WTC11 (cell line): ENCODE measurements around the gene MMS19. TPM values are rescaled to one million over a fixed set of nuclear protein-coding genes. Genes with fewer than 3 reads are reported as not detected.
A peak's percentile ranks its signal among the peaks of the same experiment; 100 is the strongest.

Experiments
- ATAC-seq: fragments of 200-7000 bp; cut with Tn5 transposase; 2 replicates; pipeline ENCODE4 v1.10.0; 2021; ENCODE audit warnings: mild to moderate bottlenecking, moderate library complexity
- CTCF ChIA-PET: fragments of 300-600 bp; sonication (Branson Sonifier 250); formaldehyde crosslinking; loops from one replicate; lab custom pipeline; 2021; ENCODE audit warnings: antibody characterized with exemption; lab: Charles Lee
- POLR2A ChIA-PET: fragments of 350-600 bp; sonication (Branson Sonifier 250); formaldehyde crosslinking; loops from one replicate; lab custom pipeline; 2021; ENCODE audit warnings: antibody characterized with exemption; lab: Charles Lee
- DNase-seq: peaks from one replicate; pipeline ENCODE4 v3.0.0; 2021; ENCODE audit warnings: low spot score
- H3K27ac Mint-ChIP-seq: 2 replicates; pipeline ENCODE4 v1.8.0; 2021; ENCODE audit warnings: mixed read lengths
- H3K27me3 Mint-ChIP-seq: 2 replicates; pipeline ENCODE4 v1.8.0; 2021; ENCODE audit warnings: low read depth, mild to moderate bottlenecking, moderate library complexity, mixed read lengths
- H3K36me3 Mint-ChIP-seq: 2 replicates; pipeline ENCODE4 v1.8.0; 2021; ENCODE audit warnings: mixed read lengths
- H3K4me1 Mint-ChIP-seq: 2 replicates; pipeline ENCODE4 v1.8.0; 2022; ENCODE audit warnings: mixed read lengths
- H3K4me3 Mint-ChIP-seq: 2 replicates; pipeline ENCODE4 v1.8.0; 2021; ENCODE audit warnings: mild to moderate bottlenecking, moderate library complexity, mixed read lengths
- H3K9me3 Mint-ChIP-seq: 2 replicates; pipeline ENCODE4 v1.8.0; 2021; ENCODE audit warnings: mixed read lengths
- AFF4 ChIP-seq: sonication (generic); formaldehyde crosslinking; IDR thresholded peaks from 2 replicates; pipeline ENCODE4 v1.8.1; 2023; ENCODE audit warnings: mild to moderate bottlenecking, missing genetic modification reagents, borderline replicate concordance
- ATF6 ChIP-seq: sonication (generic); formaldehyde crosslinking; IDR thresholded peaks from 2 replicates; pipeline ENCODE4 v1.8.1; 2023; ENCODE audit warnings: mild to moderate bottlenecking, missing genetic modification reagents
- CBFB ChIP-seq: sonication (generic); formaldehyde crosslinking; IDR thresholded peaks from 2 replicates; pipeline ENCODE4 v1.8.1; 2022; ENCODE audit warnings: mild to moderate bottlenecking, low read depth, missing genetic modification reagents
- E2F4 ChIP-seq: sonication (generic); formaldehyde crosslinking; IDR thresholded peaks from 2 replicates; pipeline ENCODE4 v1.8.1; 2022; ENCODE audit warnings: low read depth, mild to moderate bottlenecking, moderate library complexity, missing genetic modification reagents, borderline replicate concordance
- FOXJ3 ChIP-seq: sonication (generic); formaldehyde crosslinking; IDR thresholded peaks from 2 replicates; pipeline ENCODE4 v1.9.0; 2021; ENCODE audit warnings: missing genetic modification reagents, mild to moderate bottlenecking, borderline replicate concordance
- GRHL2 ChIP-seq: fragments of 250-450 bp; sonication (Bioruptor Pico); IDR thresholded peaks from 2 replicates; pipeline ENCODE4 v1.8.0; 2022; ENCODE audit warnings: mild to moderate bottlenecking, moderate library complexity; ENCODE audit not compliant: insufficient replicate concordance, severe bottlenecking
- IRF2 ChIP-seq: sonication (generic); formaldehyde crosslinking; IDR thresholded peaks from 2 replicates; pipeline ENCODE4 v1.8.0; 2022; ENCODE audit warnings: low read depth, missing genetic modification reagents, borderline replicate concordance
- JAZF1 ChIP-seq: fragments of 250-450 bp; sonication (Bioruptor Pico); IDR thresholded peaks from 2 replicates; pipeline ENCODE4 v1.9.0; 2021; ENCODE audit warnings: moderate library complexity, mild to moderate bottlenecking, inconsistent platforms
- KAT7 ChIP-seq: sonication (generic); formaldehyde crosslinking; IDR thresholded peaks from 2 replicates; pipeline ENCODE4 v1.8.1; 2023; ENCODE audit warnings: missing genetic modification reagents, mild to moderate bottlenecking, borderline replicate concordance
- NFE2L1 ChIP-seq: sonication (generic); formaldehyde crosslinking; IDR thresholded peaks from 2 replicates; pipeline ENCODE4 v1.8.1; 2023; ENCODE audit warnings: missing genetic modification reagents
- NR2C2 ChIP-seq: sonication (generic); formaldehyde crosslinking; IDR thresholded peaks from 2 replicates; pipeline ENCODE4 v1.8.0; 2022; ENCODE audit warnings: mild to moderate bottlenecking, missing genetic modification reagents
- PRDM15 ChIP-seq: sonication (generic); formaldehyde crosslinking; IDR thresholded peaks from 2 replicates; pipeline ENCODE4 v1.8.0; 2022; ENCODE audit warnings: missing genetic modification reagents
- PREB ChIP-seq: sonication (generic); formaldehyde crosslinking; IDR thresholded peaks from 2 replicates; pipeline ENCODE4 v1.8.1; 2022; ENCODE audit warnings: mild to moderate bottlenecking, missing genetic modification reagents, moderate library complexity, borderline replicate concordance
- TEAD1 ChIP-seq: sonication (generic); formaldehyde crosslinking; IDR thresholded peaks from 2 replicates; pipeline ENCODE4 v1.8.0; 2022; ENCODE audit warnings: mild to moderate bottlenecking, missing genetic modification reagents
- TEAD4 ChIP-seq: sonication (generic); formaldehyde crosslinking; IDR thresholded peaks from 2 replicates; pipeline ENCODE4 v1.8.0; 2022; ENCODE audit warnings: mild to moderate bottlenecking, missing genetic modification reagents
- ZBTB43 ChIP-seq: sonication (generic); formaldehyde crosslinking; IDR thresholded peaks from 2 replicates; pipeline ENCODE4 v1.8.1; 2023; ENCODE audit warnings: mild to moderate bottlenecking, missing genetic modification reagents
- ZNF121 ChIP-seq: sonication (generic); formaldehyde crosslinking; IDR thresholded peaks from 2 replicates; pipeline ENCODE4 v1.8.0; 2023; ENCODE audit warnings: missing genetic modification reagents
- ZNF232 ChIP-seq: sonication (generic); formaldehyde crosslinking; IDR thresholded peaks from 2 replicates; pipeline ENCODE4 v1.8.0; 2022; ENCODE audit warnings: mild to moderate bottlenecking, missing genetic modification reagents
- ZNF396 ChIP-seq: fragments of 250-450 bp; sonication (Bioruptor Pico); IDR thresholded peaks from 2 replicates; pipeline ENCODE4 v1.8.0; 2021; ENCODE audit warnings: mild to moderate bottlenecking, moderate library complexity, borderline replicate concordance
- ZNF416 ChIP-seq: fragments of 250-450 bp; sonication (Bioruptor Pico); IDR thresholded peaks from 2 replicates; pipeline ENCODE4 v1.9.0; 2021; ENCODE audit warnings: mild to moderate bottlenecking, inconsistent platforms
- total RNA-seq: library from RNA; stranded (reverse); gene quantifications from 3 replicates; pipeline ENCODE4 v1.2.3, GENCODE V29; 2021

The MMS19 gene
- total RNA-seq, 1 experiment from 2014 or later, result 135 TPM

- no peak overlapping the region for H3K4me3 Mint-ChIP-seq
- ATAC-seq (no peak), DNase-seq (no peak)
- H3K4me1 Mint-ChIP-seq, result peaks cover 11% of the 10 kb centered on the region
- H3K27ac Mint-ChIP-seq, result peak overlapping the region; percentile 63; the same call in 1 of the 2 replicates
- peaks cover 34% of the 10 kb centered on the region for H3K36me3 Mint-ChIP-seq
- H3K27me3 Mint-ChIP-seq, result no peaks in the 10 kb centered on the region
- TF ChIP-seq E2F4 (CRISPR knock-in tag) (no peak), ZNF416 (no peak), AFF4 (no peak), ATF6 (CRISPR knock-in tag) (no peak), GRHL2 (CRISPR knock-in tag) (no peak), TEAD1 (CRISPR knock-in tag) (no peak)
- TF ChIP-seq, all 79 proteins: peak for 0
- no peaks in the 10 kb centered on the region for H3K9me3 Mint-ChIP-seq
- POLR2A ChIA-PET, result interaction anchor here (0.5 kb wide), 1 partner anchor 13 kb away, joined by 3 read pairs; no protein-coding TSS in a partner anchor
- CTCF ChIA-PET, result no interaction called here
These were observed 47.4 kb downstream of the MMS19 start for GRCh38 chr10:97450828-97451227.

GRCh38 chr10:97445722-97446639 lies 52.2 kb downstream of the MMS19 start, which contains the start of the genes EXOSC1 and ZDHHC16:
EXOSC1 (minus strand) TSS chr10:97446006; CDS start chr10:97445985, 21 bp downstream.
ZDHHC16 (plus strand) TSS chr10:97446175; CDS start chr10:97451676, 5,501 bp downstream.
- peak; percentile 96 for ATAC-seq
- H3K9me3 Mint-ChIP-seq, result no peaks in the 10 kb centered on the region
- peak; percentile 95 for DNase-seq
- no peaks in the 10 kb centered on the region for H3K27me3 Mint-ChIP-seq
- peaks cover 18% of the 10 kb centered on the region for H3K4me1 Mint-ChIP-seq
- peak within 1 kb of the TSS; percentile 97 for H3K4me3 Mint-ChIP-seq
- H3K27ac Mint-ChIP-seq, result peak within 1 kb of the TSS; percentile 94
- H3K36me3 Mint-ChIP-seq, result peaks cover 13% of the 10 kb centered on the region
- ChIA-PET CTCF (no interaction called here), POLR2A (interaction anchor here (0.8 kb wide), 1 partner anchor 16 kb away, joined by 3 read pairs; no protein-coding TSS in a partner anchor)
- TF ChIP-seq NFE2L1 (CRISPR knock-in tag) (0 out of 2 replicates have a peak, but pooled peaks have one; percentile 17), ZNF232 (CRISPR knock-in tag) (peak; percentile 56), PRDM15 (CRISPR knock-in tag) (peak; percentile 36; the same call in 1 of the 2 replicates), ZNF396 (no peak), IRF2 (CRISPR knock-in tag) (no peak), JAZF1 (no peak), PREB (CRISPR knock-in tag) (no peak), KAT7 (CRISPR knock-in tag) (no peak), FOXJ3 (CRISPR knock-in tag) (no peak), TEAD4 (CRISPR knock-in tag) (0 out of 2 replicates have a peak, but pooled peaks have one; percentile 34), CBFB (CRISPR knock-in tag) (0 out of 2 replicates have a peak, but pooled peaks have one; percentile 44), NR2C2 (CRISPR knock-in tag) (no peak), ZNF121 (no peak), ZBTB43 (CRISPR knock-in tag) (no peak)
